NB4 (cell line): ENCODE data around the gene DPP10.

Experiments
- POLR2A ChIP-seq: IDR thresholded peaks from 2 replicates; pipeline ENCODE4 v1.6.1; 2011; ENCODE audit warnings: mild to moderate bottlenecking; ENCODE audit not compliant: insufficient read length; ENCODE audit errors: extremely low read depth
- TF ChIP-seq, protein P1 (sequence below): IDR thresholded peaks from 2 replicates; pipeline ENCODE4 v1.6.1; 2011; ENCODE audit warnings: low read depth, low read length

DNA sequence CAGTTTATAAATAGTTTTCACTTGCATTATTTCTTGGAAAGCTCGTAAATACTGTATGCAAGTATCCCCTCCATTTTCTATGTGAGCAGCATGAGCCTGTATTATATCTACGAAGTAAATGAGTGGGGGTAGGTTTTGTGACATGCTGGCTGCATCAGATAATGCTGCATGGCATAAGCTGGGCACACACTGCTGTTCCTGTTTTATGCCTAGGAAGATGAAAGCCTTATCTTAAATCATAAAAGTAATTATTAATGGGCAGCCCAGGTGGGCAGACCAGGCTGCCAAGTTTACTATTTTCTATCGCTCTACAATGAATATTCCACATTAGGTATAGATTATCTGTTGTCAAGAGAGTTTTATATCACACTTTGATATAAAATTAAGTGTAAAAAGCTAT lies 854.6 kb downstream of the DPP10 start:
- TF ChIP-seq, protein P1, sequence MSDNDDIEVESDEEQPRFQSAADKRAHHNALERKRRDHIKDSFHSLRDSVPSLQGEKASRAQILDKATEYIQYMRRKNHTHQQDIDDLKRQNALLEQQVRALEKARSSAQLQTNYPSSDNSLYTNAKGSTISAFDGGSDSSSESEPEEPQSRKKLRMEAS, result no peak
- no peak for TF ChIP-seq POLR2A
